Measurements from ENCODE around the gene NDUFAF3. TPM values are rescaled to one million over a fixed set of nuclear protein-coding genes. Genes with fewer than 3 reads are reported as not detected.

NDUFAF3 gene
- total and polyA plus RNA-seq, 2 donors (not counting 1 experiment from before 2014, with no cell fraction given): 61.0 to 67.5 TPM

DNA sequence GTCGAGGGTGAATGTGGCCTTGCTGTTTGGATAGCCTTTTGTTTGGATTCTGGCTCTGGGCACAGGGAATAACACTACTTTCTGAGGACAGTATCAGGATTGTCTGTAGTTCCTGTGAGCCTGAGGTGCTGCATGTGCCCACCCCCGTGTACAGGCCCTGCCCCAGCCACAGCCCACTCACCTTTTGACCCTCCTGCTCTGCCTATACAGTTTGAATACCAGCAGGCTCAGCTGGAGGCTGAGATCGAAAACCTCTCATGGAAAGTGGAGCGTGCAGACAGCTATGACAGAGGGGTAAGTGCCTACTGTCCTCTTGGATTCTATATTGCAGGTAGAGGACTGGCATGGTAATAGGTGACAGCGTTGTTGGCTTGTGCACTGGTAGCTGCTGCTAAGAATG lies 39.2 kb upstream of the NDUFAF3 start:
- Histone ChIP-seq H3K79me2 (ENCODE audit: control insufficient read depth, insufficient read depth, low read length) (no peaks in the 10 kb centered on the region), H3K36me3 (replicated peaks in 1 of 2; ENCODE audit: control extremely low read depth in 1 of 2, control insufficient read depth in 1 of 2, extremely low read depth in 1 of 2, insufficient read depth in 2 of 2, low read length in 1 of 2) (peaks cover 1 to 60% of the 10 kb centered on the region in 2 experiments), H3K9ac (ENCODE audit: low read length) (no peak overlapping the region), H3K27me3 (replicated peaks in 1 of 4; ENCODE audit: control extremely low read depth in 1 of 4, control insufficient read depth in 3 of 4, insufficient read depth in 4 of 4, low read length in 3 of 4) (no peaks in the 10 kb centered on the region), H3K4me2 (replicated peaks; ENCODE audit: low read depth, low read length, poor library complexity, severe bottlenecking) (no peak overlapping the region), H2AFZ (ENCODE audit: insufficient read depth, low read depth, low read length, poor library complexity, severe bottlenecking) (no peak overlapping the region), H3K9me3 (ENCODE audit: control extremely low read depth in 1 of 3, control insufficient read depth in 2 of 3, insufficient read depth in 1 of 3, low read length in 2 of 3) (no peaks in the 10 kb centered on the region), H3K4me1 (ENCODE audit: control insufficient read depth in 2 of 2, insufficient read depth in 2 of 2, low read length in 2 of 2) (no peaks in the 10 kb centered on the region), H3K27ac (ENCODE audit: low read length in 2 of 2) (no peak overlapping the region), H3K4me3 (ENCODE audit: control extremely low read depth in 1 of 5, extremely low read depth in 1 of 5, insufficient read depth in 1 of 5, low read depth in 2 of 5, low read length in 4 of 5) (no peak overlapping the region), H4K20me1 (ENCODE audit: control insufficient read depth, insufficient read depth, low read length, poor library complexity, severe bottlenecking) (no peaks in the 10 kb centered on the region)
- WGBS (ENCODE audit: insufficient coverage): 100% methylated on average over 4 of the region's 5 CpGs
- intact Hi-C loops (cut with micrococcal nuclease): no loop called here
- no peaks in the 10 kb centered on the region for H3K9me3 Mint-ChIP-seq (ENCODE audit: insufficient read depth)
- DNase-seq (no peak), ATAC-seq (ENCODE audit: low read depth) (no peak)
- TF ChIP-seq, protein P1, sequence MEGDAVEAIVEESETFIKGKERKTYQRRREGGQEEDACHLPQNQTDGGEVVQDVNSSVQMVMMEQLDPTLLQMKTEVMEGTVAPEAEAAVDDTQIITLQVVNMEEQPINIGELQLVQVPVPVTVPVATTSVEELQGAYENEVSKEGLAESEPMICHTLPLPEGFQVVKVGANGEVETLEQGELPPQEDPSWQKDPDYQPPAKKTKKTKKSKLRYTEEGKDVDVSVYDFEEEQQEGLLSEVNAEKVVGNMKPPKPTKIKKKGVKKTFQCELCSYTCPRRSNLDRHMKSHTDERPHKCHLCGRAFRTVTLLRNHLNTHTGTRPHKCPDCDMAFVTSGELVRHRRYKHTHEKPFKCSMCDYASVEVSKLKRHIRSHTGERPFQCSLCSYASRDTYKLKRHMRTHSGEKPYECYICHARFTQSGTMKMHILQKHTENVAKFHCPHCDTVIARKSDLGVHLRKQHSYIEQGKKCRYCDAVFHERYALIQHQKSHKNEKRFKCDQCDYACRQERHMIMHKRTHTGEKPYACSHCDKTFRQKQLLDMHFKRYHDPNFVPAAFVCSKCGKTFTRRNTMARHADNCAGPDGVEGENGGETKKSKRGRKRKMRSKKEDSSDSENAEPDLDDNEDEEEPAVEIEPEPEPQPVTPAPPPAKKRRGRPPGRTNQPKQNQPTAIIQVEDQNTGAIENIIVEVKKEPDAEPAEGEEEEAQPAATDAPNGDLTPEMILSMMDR (IDR thresholded peaks at IDR 0.05): no peak
- TF ChIP-seq EZH2 (IDR thresholded peaks at IDR 0.05; ENCODE audit: borderline replicate concordance, insufficient read depth, low read depth, low read length, poor library complexity, severe bottlenecking): no peak
- no peaks in the 10 kb centered on the region for H3K4me1 Mint-ChIP-seq
- H3K27me3 Mint-ChIP-seq: no peaks in the 10 kb centered on the region
- H3K4me3 Mint-ChIP-seq: no peak overlapping the region
- ChIA-PET CTCF (no interaction called here), POLR2A (no interaction called here)
- no peak overlapping the region for H3K27ac Mint-ChIP-seq

DNA sequence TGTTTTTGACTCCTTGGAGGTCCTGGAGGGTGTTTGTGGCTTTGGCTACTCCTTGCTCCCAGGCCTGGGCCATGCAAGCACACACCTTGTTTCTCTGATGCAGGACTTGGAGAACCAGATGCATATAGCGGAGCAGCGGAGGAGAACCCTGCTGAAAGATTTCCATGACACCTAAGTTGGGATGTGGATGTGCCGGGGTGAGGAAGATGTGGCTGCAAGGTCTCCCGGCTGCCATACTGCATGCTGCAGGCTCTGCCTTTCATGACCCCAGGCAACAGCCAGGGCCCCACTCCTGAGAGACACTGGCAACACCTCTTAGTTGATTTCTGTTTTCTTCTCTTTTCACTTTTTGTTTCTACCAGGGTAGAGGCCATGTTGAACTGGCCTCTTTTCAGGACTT lies 38.8 kb upstream of the NDUFAF3 start:
- 100% methylated on average over 4 of the region's 4 CpGs for WGBS (ENCODE audit: insufficient coverage)
- Histone ChIP-seq H3K79me2 (ENCODE audit: control insufficient read depth, insufficient read depth, low read length) (no peaks in the 10 kb centered on the region), H4K20me1 (ENCODE audit: control insufficient read depth, insufficient read depth, low read length, poor library complexity, severe bottlenecking) (no peaks in the 10 kb centered on the region), H3K9me3 (ENCODE audit: control extremely low read depth in 1 of 3, control insufficient read depth in 2 of 3, insufficient read depth in 1 of 3, low read length in 2 of 3) (no peaks in the 10 kb centered on the region), H3K4me2 (replicated peaks; ENCODE audit: low read depth, low read length, poor library complexity, severe bottlenecking) (no peak overlapping the region), H3K27me3 (replicated peaks in 1 of 4; ENCODE audit: control extremely low read depth in 1 of 4, control insufficient read depth in 3 of 4, insufficient read depth in 4 of 4, low read length in 3 of 4) (no peaks in the 10 kb centered on the region), H3K9ac (ENCODE audit: low read length) (no peak overlapping the region), H3K36me3 (replicated peaks in 1 of 2; ENCODE audit: control extremely low read depth in 1 of 2, control insufficient read depth in 1 of 2, extremely low read depth in 1 of 2, insufficient read depth in 2 of 2, low read length in 1 of 2) (peaks cover 1 to 56% of the 10 kb centered on the region in 2 experiments), H3K4me1 (ENCODE audit: control insufficient read depth in 2 of 2, insufficient read depth in 2 of 2, low read length in 2 of 2) (no peaks in the 10 kb centered on the region), H2AFZ (ENCODE audit: insufficient read depth, low read depth, low read length, poor library complexity, severe bottlenecking) (no peak overlapping the region), H3K4me3 (ENCODE audit: control extremely low read depth in 1 of 5, extremely low read depth in 1 of 5, insufficient read depth in 1 of 5, low read depth in 2 of 5, low read length in 4 of 5) (no peak overlapping the region), H3K27ac (ENCODE audit: low read length in 2 of 2) (no peak overlapping the region)
- ChIA-PET POLR2A (no interaction called here), CTCF (no interaction called here)
- TF ChIP-seq EZH2 (IDR thresholded peaks at IDR 0.05; ENCODE audit: borderline replicate concordance, insufficient read depth, low read depth, low read length, poor library complexity, severe bottlenecking): no peak
- TF ChIP-seq, protein P1 (IDR thresholded peaks at IDR 0.05): no peak
- no peaks in the 10 kb centered on the region for H3K27me3 Mint-ChIP-seq
- intact Hi-C loops (cut with micrococcal nuclease): no loop called here
- no peak for ATAC-seq (ENCODE audit: low read depth)
- H3K27ac Mint-ChIP-seq: no peak overlapping the region
- H3K9me3 Mint-ChIP-seq (ENCODE audit: insufficient read depth): no peaks in the 10 kb centered on the region
- DNase-seq: no peak
- no peak overlapping the region for H3K4me3 Mint-ChIP-seq
- peaks cover 3% of the 10 kb centered on the region for H3K4me1 Mint-ChIP-seq
